H1 (cell line): Measurements from ENCODE around the gene CARF. TPM values are rescaled to one million over a fixed set of nuclear protein-coding genes. Genes with fewer than 3 reads are reported as not detected.

Experiments
- CTCF ChIA-PET: fragments of 300-600 bp; sonication (Branson Sonifier 250); formaldehyde crosslinking; loops from one replicate; lab custom pipeline; 2021; ENCODE audit not compliant: partially characterized antibody; lab: Charles Lee
- POLR2A ChIA-PET: fragments of 300-600 bp; sonication (Branson Sonifier 250); formaldehyde crosslinking; loops from one replicate; lab custom pipeline; 2021; ENCODE audit warnings: inconsistent platforms; ENCODE audit not compliant: partially characterized antibody; lab: Charles Lee
- DNase-seq, 2 experiments: peaks; one replicate each; pipeline versions ENCODE4 v3.0.0 to v3.0.0-alpha.2; 2010 to 2022; ENCODE audit warnings: low spot score in 2 of 2, low read depth in 1 of 2, mixed read lengths in 1 of 2
- FAIRE-seq: peaks from 2 replicates; lab custom pipeline; 2011; peaks lifted over from hg19 to GRCh38; lab: Jason Lieb, UNC
- H2AFZ ChIP-seq: 2 replicates; pipeline ENCODE4 v1.8.1; 2012; ENCODE audit warnings: low read length, inconsistent platforms
- H2AK5ac ChIP-seq: 2 replicates; pipeline ENCODE4 v1.6.1; 2013; ENCODE audit warnings: low read depth, low read length
- H2BK120ac ChIP-seq: replicated peaks from 2 replicates; pipeline ENCODE3; 2013; ENCODE audit warnings: low read depth, low read length, inconsistent platforms
- H2BK12ac ChIP-seq: 2 replicates; pipeline ENCODE4 v1.6.1; 2013; ENCODE audit warnings: low read depth, low read length
- H2BK15ac ChIP-seq: 2 replicates; pipeline ENCODE4 v1.6.1; 2013; ENCODE audit warnings: low read length
- H2BK20ac ChIP-seq: 2 replicates; pipeline ENCODE4 v1.6.1; 2013; ENCODE audit warnings: low read length
- H2BK5ac ChIP-seq: 2 replicates; pipeline ENCODE4 v1.6.1; 2013; ENCODE audit warnings: low read depth, low read length
- H3K14ac ChIP-seq: 2 replicates; pipeline ENCODE4 v1.6.1; 2013; ENCODE audit warnings: inconsistent platforms; ENCODE audit not compliant: insufficient read length
- H3K18ac ChIP-seq: 2 replicates; pipeline ENCODE4 v1.6.1; 2013; ENCODE audit warnings: low read length; ENCODE audit errors: extremely low read depth
- H3K23ac ChIP-seq: 2 replicates; pipeline ENCODE4 v1.6.1; 2013; ENCODE audit warnings: inconsistent platforms; ENCODE audit not compliant: insufficient read length
- H3K23me2 ChIP-seq: 2 replicates; pipeline ENCODE4 v1.6.1; 2013; ENCODE audit warnings: low read depth, low read length
- H3K27ac ChIP-seq: 2 replicates; pipeline ENCODE4 v1.6.1; 2011; ENCODE audit warnings: low read depth, low read length, inconsistent platforms
- H3K27me3 ChIP-seq, 4 experiments: replicated peaks in 1 of 4; 1 replicate in 1 of 4; 2 replicates in 3 of 4; pipeline versions ENCODE4 v1.6.1 to v1.8.1; 2011 to 2013; ENCODE audit warnings: low read length in 3 of 4, mild to moderate bottlenecking in 3 of 4, inconsistent platforms in 2 of 4, mixed read lengths in 2 of 4, moderate library complexity in 1 of 4; ENCODE audit not compliant: control insufficient read depth in 3 of 4, insufficient read depth in 3 of 4; ENCODE audit errors: extremely low read depth in 1 of 4
- H3K36me3 ChIP-seq, 4 experiments: 2 replicates each; pipeline versions ENCODE4 v1.6.1 to v1.8.1; 2011 to 2013; ENCODE audit warnings: mild to moderate bottlenecking in 4 of 4, low read length in 3 of 4, moderate library complexity in 2 of 4, control low read depth in 1 of 4, inconsistent platforms in 1 of 4; ENCODE audit not compliant: insufficient read depth in 4 of 4, control insufficient read depth in 2 of 4
- H3K4ac ChIP-seq: replicated peaks from 2 replicates; pipeline ENCODE3; 2013; ENCODE audit warnings: low read length, low read depth, mixed read lengths, inconsistent platforms; ENCODE audit not compliant: insufficient read length
- H3K4me1 ChIP-seq, 4 experiments: replicated peaks in 1 of 4; 1 replicate in 1 of 4; 2 replicates in 3 of 4; pipeline versions ENCODE4 v1.6.1 to v1.8.1; 2011 to 2013; ENCODE audit warnings: low read length in 3 of 4, inconsistent platforms in 2 of 4, mixed read lengths in 1 of 4; ENCODE audit not compliant: insufficient read depth in 4 of 4, control insufficient read depth in 3 of 4
- H3K4me2 ChIP-seq, 2 experiments: 2 replicates each; pipeline versions ENCODE4 v1.6.1 to v1.8.1; 2011 to 2013; ENCODE audit warnings: low read depth in 2 of 2, low read length in 2 of 2, control low read depth in 1 of 2, inconsistent platforms in 1 of 2, mild to moderate bottlenecking in 1 of 2; ENCODE audit not compliant: insufficient read depth in 1 of 2
- H3K4me3 ChIP-seq, 4 experiments: fragments of 200-600, 300-600 bp in 1 of 4; sonication (generic), shearing (Covaris generic), sonication (Bioruptor Twin) in 1 of 4; 2 replicates each; pipeline versions ENCODE4 v1.5.1 to v1.8.1; 2011 to 2016; ENCODE audit warnings: low read length in 4 of 4, low read depth in 3 of 4, control low read depth in 2 of 4, inconsistent platforms in 2 of 4, mild to moderate bottlenecking in 2 of 4, mixed read lengths in 1 of 4, moderate library complexity in 1 of 4; ENCODE audit not compliant: insufficient read depth in 2 of 4; ENCODE audit errors: extremely low read depth in 1 of 4
- H3K56ac ChIP-seq: replicated peaks from 2 replicates; pipeline ENCODE3; 2013; ENCODE audit warnings: low read depth, mild to moderate bottlenecking, mixed read lengths, low read length, inconsistent platforms; ENCODE audit not compliant: insufficient read length
- H3K79me1 ChIP-seq: 2 replicates; pipeline ENCODE4 v1.6.1; 2013; ENCODE audit warnings: low read depth, low read length, control low read depth
- H3K79me2 ChIP-seq, 2 experiments: 2 replicates each; pipeline versions ENCODE4 v1.6.1 to v1.8.1; 2012 to 2013; ENCODE audit warnings: low read length in 2 of 2, mild to moderate bottlenecking in 2 of 2, inconsistent platforms in 1 of 2; ENCODE audit not compliant: insufficient read depth in 2 of 2, control insufficient read depth in 1 of 2
- H3K9ac ChIP-seq, 4 experiments: replicated peaks in 1 of 4; 1 replicate in 1 of 4; 2 replicates in 3 of 4; pipeline versions ENCODE4 v1.6.1 to v1.8.1; 2011 to 2013; ENCODE audit warnings: low read depth in 3 of 4, low read length in 3 of 4, control low read depth in 2 of 4, mild to moderate bottlenecking in 2 of 4, moderate library complexity in 2 of 4, inconsistent platforms in 1 of 4; ENCODE audit errors: extremely low read depth in 1 of 4
- H3K9me3 ChIP-seq, 2 experiments: 2 replicates each; pipeline versions ENCODE4 v1.6.1 to v1.8.1; 2012 to 2013; ENCODE audit warnings: mild to moderate bottlenecking in 2 of 2, moderate library complexity in 2 of 2, control low read depth in 1 of 2, inconsistent platforms in 1 of 2, low read depth in 1 of 2, low read length in 1 of 2, mixed read lengths in 1 of 2; ENCODE audit not compliant: insufficient read depth in 2 of 2
- H4K20me1 ChIP-seq, 2 experiments: replicated peaks in 1 of 2; 2 replicates each; pipeline versions ENCODE3 to v1.8.1; 2011 to 2013; ENCODE audit warnings: inconsistent platforms in 2 of 2, low read length in 2 of 2, mild to moderate bottlenecking in 1 of 2; ENCODE audit not compliant: insufficient read depth in 2 of 2, control insufficient read depth in 1 of 2
- H4K5ac ChIP-seq: 2 replicates; pipeline ENCODE4 v1.6.1; 2013; ENCODE audit warnings: low read length, low read depth, mixed read lengths, inconsistent platforms; ENCODE audit not compliant: insufficient read length
- H4K8ac ChIP-seq: 2 replicates; pipeline ENCODE4 v1.8.0; 2013; ENCODE audit warnings: mild to moderate bottlenecking, moderate library complexity, low read length, inconsistent platforms; ENCODE audit not compliant: insufficient read depth; ENCODE audit errors: extremely low read depth
- H4K91ac ChIP-seq: replicated peaks from 2 replicates; pipeline ENCODE3; 2013; ENCODE audit warnings: low read length, mixed read lengths, inconsistent platforms; ENCODE audit not compliant: insufficient read length
- ASH2L ChIP-seq: fragments of 200-600, 300-600 bp; sonication (generic); IDR thresholded peaks from one replicate; pipeline ENCODE4 v1.7.1; 2017; ENCODE audit warnings: low read length
- ATF3 ChIP-seq: IDR thresholded peaks from 2 replicates; pipeline ENCODE4 v1.6.1; 2011; ENCODE audit warnings: low read depth, mild to moderate bottlenecking, low read length; ENCODE audit not compliant: insufficient read depth
- BCL11A ChIP-seq, 2 experiments: IDR thresholded peaks; one replicate each; pipeline ENCODE4 v1.6.1; 2011; ENCODE audit warnings: low read depth in 2 of 2, low read length in 2 of 2, mild to moderate bottlenecking in 2 of 2
- EGR1 ChIP-seq: IDR thresholded peaks from 2 replicates; pipeline ENCODE4 v1.6.1; 2011; ENCODE audit warnings: low read depth, low read length, borderline replicate concordance
- POU5F1 ChIP-seq: IDR thresholded peaks from 2 replicates; pipeline ENCODE4 v1.6.1; 2011; ENCODE audit warnings: low read depth, mild to moderate bottlenecking, low read length, moderate library complexity
- SAP30 ChIP-seq: fragments of 300-600 bp; sonication (generic); IDR thresholded peaks from 2 replicates; pipeline ENCODE4 v1.7.1; 2012; ENCODE audit warnings: low read length, moderate library complexity, mild to moderate bottlenecking, inconsistent platforms; ENCODE audit not compliant: insufficient read depth, insufficient replicate concordance
- SUZ12 ChIP-seq: fragments of 200-600 bp; sonication (generic); IDR thresholded peaks from 2 replicates; pipeline ENCODE4 v1.6.1; 2012; ENCODE audit warnings: mild to moderate bottlenecking, inconsistent platforms, low read length, moderate library complexity, mixed read lengths
- USF2 ChIP-seq: IDR thresholded peaks from 2 replicates; pipeline ENCODE4 v1.6.1; 2011; ENCODE audit warnings: low read length, improper control_type of control experiment
- WGBS, 2 experiments: shearing (Covaris generic) in 1 of 2; methylation state at CpG; one replicate each; pipeline versions ENCODE4 v1.1.6 to v1.1.7; 2013 to 2015; ENCODE audit warnings: low lambda C conversion rate in 2 of 2, mixed read lengths in 2 of 2, inconsistent platforms in 1 of 2, low coverage in 1 of 2, missing lambda C conversion rate in 1 of 2; ENCODE audit not compliant: insufficient replicate concordance in 2 of 2, insufficient coverage in 1 of 2, insufficient read length in 1 of 2; ENCODE audit errors: extremely low coverage in 1 of 2, missing lambda C conversion rate in 1 of 2; 5-methylcytosine and 5-hydroxymethylcytosine counted together
- polyA plus RNA-seq, 7 experiments: library from polyadenylated mRNA; depleted of rRNA in 3 of 7; stranded (reverse) in 5 of 7; unstranded in 2 of 7; fragments of >200 nt in 5 of 7; fragments of 200-250 nt in 2 of 7; gene quantifications; 1 replicate in 5 of 7; 2 replicates in 1 of 7; 4 replicates in 1 of 7; pipeline versions ENCODE4 v1.2.1 to v1.2.3, GENCODE V29; 2011 to 2013; ENCODE audit warnings: missing spikeins in 2 of 7, mixed read lengths in 2 of 7
- total RNA-seq: library from RNA; stranded (reverse); fragmentation: NEBNext Ultra II Directional; extraction: Animal tissue kit (Norgen Biotek cat#: 25700); gene quantifications from 2 replicates; pipeline ENCODE4 v1.2.1, GENCODE V29; 2021

The CARF gene
- total and polyA plus RNA-seq, 2 of the 8 experiments (the other 6 are each of a cell fraction or from before 2014, with no cell fraction given), result 2.0 to 2.6 TPM

- no peak overlapping the region for H2AFZ ChIP-seq
- H4K91ac ChIP-seq, result no peak overlapping the region
- no peaks in the 10 kb centered on the region for H3K79me1 ChIP-seq
- H2BK120ac ChIP-seq, result no peak overlapping the region
- no peak overlapping the region for H2BK12ac ChIP-seq
- H3K27me3 ChIP-seq, result no peaks in the 10 kb centered on the region
- no peak overlapping the region for H4K5ac ChIP-seq
- no peak overlapping the region for H3K9ac ChIP-seq
- H3K4me2 ChIP-seq, result no peak overlapping the region
- no peak overlapping the region for H3K27ac ChIP-seq
- ChIA-PET POLR2A (no interaction called here), CTCF (interaction anchor here (1.1 kb wide), 1 partner anchor 14 kb away, joined by 3 read pairs; no protein-coding TSS in a partner anchor)
- H3K4me3 ChIP-seq, result no peak overlapping the region
- no peak for FAIRE-seq
- no peak overlapping the region for H2BK20ac ChIP-seq
- H3K23me2 ChIP-seq, result no peaks in the 10 kb centered on the region
- no peak overlapping the region for H3K4ac ChIP-seq
- DNase-seq, result no peak
- H3K18ac ChIP-seq, result no peak overlapping the region
- no peaks in the 10 kb centered on the region for H3K9me3 ChIP-seq
- H3K14ac ChIP-seq, result no peak overlapping the region
- no peak overlapping the region for H2AK5ac ChIP-seq
- no peak overlapping the region for H2BK15ac ChIP-seq
- no peaks in the 10 kb centered on the region for H4K20me1 ChIP-seq
- H2BK5ac ChIP-seq, result no peak overlapping the region
- H3K23ac ChIP-seq, result no peak overlapping the region
- no peaks in the 10 kb centered on the region for H3K79me2 ChIP-seq
- no peaks in the 10 kb centered on the region for H3K4me1 ChIP-seq
- 100% methylated on average over 2 of the region's 2 CpGs; no CpG with 5 or more reads in 1 of the 2 experiments for WGBS, 2 experiments
- no peaks in the 10 kb centered on the region for H3K36me3 ChIP-seq
- H3K56ac ChIP-seq, result no peak overlapping the region
- no peak overlapping the region for H4K8ac ChIP-seq
- TF ChIP-seq EGR1 (no peak), SUZ12 (no peak), ASH2L (no peak), BCL11A (IDR thresholded peaks at IDR 0.05; ENCODE audit: low read depth in 2 of 2, low read length in 2 of 2) (no peak), USF2 (no peak), POU5F1 (no peak), SAP30 (no peak), ATF3 (no peak)
Measured at GRCh38 chr2:202933958-202934357, 21.9 kb downstream of the CARF start.
